Osteoblast (primary cell): ENCODE data around the gene EXOC4. TPM values are rescaled to one million over a fixed set of nuclear protein-coding genes. Genes with fewer than 3 reads are reported as not detected.
A peak's percentile ranks its signal among the peaks of the same experiment; 100 is the strongest.

Source experiments
- DNase-seq: peaks from one replicate; pipeline ENCODE4 v3.0.0; 2011; ENCODE audit warnings: low spot score, mixed read lengths; ENCODE audit not compliant: insufficient read length; ENCODE audit errors: missing footprints
- H2AFZ ChIP-seq: 2 replicates; pipeline ENCODE4 v1.6.0; 2011; ENCODE audit warnings: mild to moderate bottlenecking, low read length
- H3K27ac ChIP-seq: 2 replicates; pipeline ENCODE4 v1.5.1; 2011; ENCODE audit warnings: mild to moderate bottlenecking, low read depth, low read length, moderate library complexity
- H3K27me3 ChIP-seq: 2 replicates; pipeline ENCODE4 v1.6.0; 2012; ENCODE audit warnings: mild to moderate bottlenecking, control low read depth, inconsistent platforms, low read length, moderate library complexity; ENCODE audit not compliant: insufficient read depth
- H3K36me3 ChIP-seq: 2 replicates; pipeline ENCODE4 v1.5.1; 2011; ENCODE audit warnings: mild to moderate bottlenecking, low read length, control low read depth, moderate library complexity; ENCODE audit not compliant: insufficient read depth
- H3K4me1 ChIP-seq: 2 replicates; pipeline ENCODE4 v1.5.1; 2011; ENCODE audit warnings: mild to moderate bottlenecking, low read length, control low read depth, moderate library complexity; ENCODE audit not compliant: insufficient read depth
- H3K4me2 ChIP-seq: 2 replicates; pipeline ENCODE4 v1.6.0; 2011; ENCODE audit warnings: mild to moderate bottlenecking, low read length; ENCODE audit not compliant: insufficient read depth
- H3K4me3 ChIP-seq: fragments of 200-600 bp; sonication (generic); 3 replicates; pipeline ENCODE4 v1.5.1; 2012; ENCODE audit warnings: mild to moderate bottlenecking, low read length, inconsistent platforms; ENCODE audit not compliant: insufficient read depth
- H3K79me2 ChIP-seq: 2 replicates; pipeline ENCODE4 v1.6.0; 2012; ENCODE audit warnings: mild to moderate bottlenecking, low read length, control low read depth, inconsistent platforms; ENCODE audit not compliant: insufficient read depth
- H3K9me3 ChIP-seq: 2 replicates; pipeline ENCODE4 v1.5.1; 2011; ENCODE audit warnings: low read depth, low read length, control low read depth
- H4K20me1 ChIP-seq: 2 replicates; pipeline ENCODE4 v1.6.0; 2012; ENCODE audit warnings: mild to moderate bottlenecking, low read length, control low read depth; ENCODE audit not compliant: insufficient read depth
- CTCF ChIP-seq: IDR thresholded peaks from 2 replicates; pipeline ENCODE4 v1.5.1; 2011; ENCODE audit warnings: mild to moderate bottlenecking, low read depth, low read length, moderate library complexity; ENCODE audit errors: extremely low read depth
- total RNA-seq: library from RNA; depleted of rRNA; stranded (reverse); fragments of >200 nt; gene quantifications from 2 replicates; pipeline ENCODE4 v1.2.3, GENCODE V29; 2012

EXOC4 gene
- total RNA-seq, 1 donor: 134 TPM

- no peaks in the 10 kb centered on the region for H3K27me3 ChIP-seq
- peaks cover 17% of the 10 kb centered on the region for H3K4me1 ChIP-seq
- H3K9me3 ChIP-seq: no peaks in the 10 kb centered on the region
- H3K4me2 ChIP-seq: no peak overlapping the region
- no peaks in the 10 kb centered on the region for H3K36me3 ChIP-seq
- no peak for DNase-seq
- no peaks in the 10 kb centered on the region for H3K79me2 ChIP-seq
- H3K4me3 ChIP-seq: no peak overlapping the region
- no peak for TF ChIP-seq CTCF
- no peaks in the 10 kb centered on the region for H4K20me1 ChIP-seq
- no peak overlapping the region for H3K27ac ChIP-seq
- H2AFZ ChIP-seq: no peak overlapping the region
Measured at GRCh38 chr7:133511708-133512107, 258.8 kb downstream of the EXOC4 start.

- Histone ChIP-seq H3K4me2 (peak overlapping the region; percentile 84), H3K9me3 (no peaks in the 10 kb centered on the region), H3K27me3 (no peaks in the 10 kb centered on the region), H3K36me3 (no peaks in the 10 kb centered on the region), H4K20me1 (no peaks in the 10 kb centered on the region), H2AFZ (no peak overlapping the region), H3K4me1 (peaks cover 18% of the 10 kb centered on the region), H3K79me2 (no peaks in the 10 kb centered on the region), H3K4me3 (peak overlapping the region; percentile 52), H3K27ac (peak overlapping the region; percentile 55)
- peak; percentile 48 for DNase-seq
- no peak for TF ChIP-seq CTCF
Measured at GRCh38 chr7:133512560-133512959, 259.7 kb downstream of the EXOC4 start.

GRCh38 chr7:133513608-133514007, 260.7 kb downstream of the EXOC4 start:
- no peak overlapping the region for H2AFZ ChIP-seq
- H3K4me3 ChIP-seq: no peak overlapping the region
- TF ChIP-seq CTCF: no peak
- no peaks in the 10 kb centered on the region for H3K27me3 ChIP-seq
- H4K20me1 ChIP-seq: no peaks in the 10 kb centered on the region
- H3K27ac ChIP-seq: no peak overlapping the region
- peaks cover 20% of the 10 kb centered on the region for H3K4me1 ChIP-seq
- no peaks in the 10 kb centered on the region for H3K9me3 ChIP-seq
- H3K4me2 ChIP-seq: peak overlapping the region; percentile 26
- H3K36me3 ChIP-seq: no peaks in the 10 kb centered on the region
- H3K79me2 ChIP-seq: no peaks in the 10 kb centered on the region
- DNase-seq: peak; percentile 61

- no peak overlapping the region for H2AFZ ChIP-seq
- no peak overlapping the region for H3K4me2 ChIP-seq
- H3K9me3 ChIP-seq: no peaks in the 10 kb centered on the region
- H3K79me2 ChIP-seq: no peaks in the 10 kb centered on the region
- H3K27ac ChIP-seq: no peak overlapping the region
- H4K20me1 ChIP-seq: no peaks in the 10 kb centered on the region
- no peak for TF ChIP-seq CTCF
- DNase-seq: no peak
- H3K27me3 ChIP-seq: no peaks in the 10 kb centered on the region
- peaks cover 20% of the 10 kb centered on the region for H3K4me1 ChIP-seq
- H3K4me3 ChIP-seq: no peak overlapping the region
- H3K36me3 ChIP-seq: no peaks in the 10 kb centered on the region
Measured at GRCh38 chr7:133514551-133514950, 261.7 kb downstream of the EXOC4 start.
